ENCODE data around the gene TSHR. TPM values are rescaled to one million over a fixed set of nuclear protein-coding genes. Genes with fewer than 3 reads are reported as not detected.

The TSHR gene
- total RNA-seq, 6 donors from 2014 or later = 1.4 TPM; not detected in 5

DNA sequence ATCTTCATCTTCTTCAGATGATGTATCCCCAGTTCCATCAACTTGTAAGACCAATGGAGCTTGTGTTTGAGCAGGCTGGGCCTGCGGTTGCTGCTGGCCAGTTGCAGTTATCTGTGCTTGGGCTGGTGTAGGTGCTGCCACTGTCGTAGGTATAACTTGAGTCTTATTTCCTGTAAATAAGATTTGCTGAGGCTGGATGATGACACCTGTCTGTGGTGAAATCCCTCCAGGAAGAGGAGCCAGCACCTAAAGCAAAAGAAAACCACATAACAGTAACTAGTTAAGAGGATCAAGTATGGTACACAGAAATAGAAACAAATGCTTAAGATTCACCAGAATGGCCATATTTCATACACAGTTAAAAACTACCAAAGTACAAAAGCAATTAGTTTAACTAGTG lies 237.2 kb downstream of the TSHR start:
- Histone ChIP-seq H3K9me3 (no peaks in the 10 kb centered on the region), H3K4me1 (no peaks in the 10 kb centered on the region), H3K4me3 (no peak overlapping the region), H3K27ac (no peak overlapping the region), H3K27me3 (no peaks in the 10 kb centered on the region), H3K36me3 (peaks cover 2 to 84% (median 29%) of the 10 kb centered on the region in 4 donors)
- DNase-seq = no peak
- no peak for TF ChIP-seq POLR2A (IDR thresholded peaks at IDR 0.05)
- no peak for TF ChIP-seq EP300 (IDR thresholded peaks at IDR 0.05)
- TF ChIP-seq POLR2AphosphoS5 (IDR thresholded peaks at IDR 0.05) = no peak
- WGBS, 2 donors = 85 to 89% methylated on average over 2 of the region's 2 CpGs
- no peak for ATAC-seq (ENCODE audit: low FRiP score in 2 of 2)

DNA sequence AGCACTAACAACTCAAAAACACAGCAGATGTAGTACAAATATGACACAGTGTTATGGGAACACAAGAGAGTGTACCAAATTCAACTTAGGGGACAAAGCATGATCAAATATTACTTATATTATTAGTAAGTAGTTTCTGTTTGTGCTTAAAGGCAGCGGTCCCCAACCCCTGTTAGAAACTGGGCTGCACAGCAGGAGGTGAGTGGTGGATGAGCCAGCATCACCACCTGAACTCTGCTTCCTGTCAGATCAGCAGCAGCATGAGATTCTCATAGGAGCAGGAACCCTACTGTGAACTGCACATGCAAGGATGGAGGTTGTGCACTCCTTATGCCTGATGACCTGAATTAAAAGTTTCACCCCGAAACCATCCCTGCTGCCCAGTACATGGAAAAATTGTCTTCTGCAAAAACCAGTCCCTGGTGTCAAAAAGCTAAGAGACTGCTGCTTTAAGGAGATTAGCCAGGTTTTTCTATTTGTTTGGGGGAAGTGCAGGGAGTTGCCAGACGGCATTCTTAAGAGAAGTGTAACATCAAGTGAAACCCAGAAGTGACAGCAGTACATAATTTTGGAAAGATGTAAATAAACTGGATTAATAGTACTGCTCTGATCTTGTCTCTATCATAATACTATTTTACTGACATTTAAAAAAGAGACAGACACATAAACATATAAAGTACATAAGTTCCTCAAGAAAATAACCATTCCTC lies 238.7 kb downstream of the TSHR start:
- ATAC-seq (ENCODE audit: low FRiP score in 2 of 2) = no peak

More for the DNA sequence above, 238.7 kb downstream of the TSHR start:
- Histone ChIP-seq H3K36me3 (peaks cover 2 to 78% (median 29%) of the 10 kb centered on the region in 4 donors), H3K4me3 (no peak overlapping the region), H3K27me3 (no peaks in the 10 kb centered on the region), H3K27ac (no peak overlapping the region), H3K4me1 (no peaks in the 10 kb centered on the region), H3K9me3 (no peaks in the 10 kb centered on the region)
- no peak for DNase-seq
- WGBS, 2 donors = 71 to 85% methylated on average over 3 of the region's 3 CpGs
- TF ChIP-seq, protein P1, sequence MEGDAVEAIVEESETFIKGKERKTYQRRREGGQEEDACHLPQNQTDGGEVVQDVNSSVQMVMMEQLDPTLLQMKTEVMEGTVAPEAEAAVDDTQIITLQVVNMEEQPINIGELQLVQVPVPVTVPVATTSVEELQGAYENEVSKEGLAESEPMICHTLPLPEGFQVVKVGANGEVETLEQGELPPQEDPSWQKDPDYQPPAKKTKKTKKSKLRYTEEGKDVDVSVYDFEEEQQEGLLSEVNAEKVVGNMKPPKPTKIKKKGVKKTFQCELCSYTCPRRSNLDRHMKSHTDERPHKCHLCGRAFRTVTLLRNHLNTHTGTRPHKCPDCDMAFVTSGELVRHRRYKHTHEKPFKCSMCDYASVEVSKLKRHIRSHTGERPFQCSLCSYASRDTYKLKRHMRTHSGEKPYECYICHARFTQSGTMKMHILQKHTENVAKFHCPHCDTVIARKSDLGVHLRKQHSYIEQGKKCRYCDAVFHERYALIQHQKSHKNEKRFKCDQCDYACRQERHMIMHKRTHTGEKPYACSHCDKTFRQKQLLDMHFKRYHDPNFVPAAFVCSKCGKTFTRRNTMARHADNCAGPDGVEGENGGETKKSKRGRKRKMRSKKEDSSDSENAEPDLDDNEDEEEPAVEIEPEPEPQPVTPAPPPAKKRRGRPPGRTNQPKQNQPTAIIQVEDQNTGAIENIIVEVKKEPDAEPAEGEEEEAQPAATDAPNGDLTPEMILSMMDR (IDR thresholded peaks at IDR 0.05) = no peak
- TF ChIP-seq POLR2AphosphoS5 (IDR thresholded peaks at IDR 0.05) (no peak), EP300 (IDR thresholded peaks at IDR 0.05) (no peak), POLR2A (IDR thresholded peaks at IDR 0.05) (no peak)

Other genes starting within 250 kb of the TSHR start
- gene CEP128, start 13.9 kb upstream of the TSHR start, total RNA-seq = 10 to 100 TPM in 2 of 6 donors, 1 to 10 TPM in 4; 5.7 to 31.7 (median 7.5) TPM